HepG2 (cell line): ENCODE results near the gene CCDC142. TPM values are rescaled to one million over a fixed set of nuclear protein-coding genes. Genes with fewer than 3 reads are reported as not detected.

Source experiments
- ATF1 ChIP-seq: IDR thresholded peaks from 2 replicates; pipeline ENCODE4 v1.6.1; 2016; ENCODE audit warnings: mild to moderate bottlenecking, control low read depth
- ELF3 ChIP-seq: IDR thresholded peaks from 2 replicates; pipeline ENCODE4 v1.6.1; 2016; ENCODE audit warnings: missing genetic modification reagents, missing compliant biosample characterization
- MBNL3 ChIP-seq: fragments of 250-450 bp; sonication (Bioruptor Pico); conservative IDR thresholded peaks from 2 replicates; pipeline ENCODE4 v1.8.0; 2022; ENCODE audit warnings: mild to moderate bottlenecking, inconsistent platforms
- MLLT10 ChIP-seq: sonication (generic); formaldehyde crosslinking; IDR thresholded peaks from 2 replicates; pipeline ENCODE4 v1.4.0; 2020; ENCODE audit warnings: missing genetic modification reagents
- NFE2 ChIP-seq: sonication (generic); formaldehyde crosslinking; IDR thresholded peaks from 2 replicates; pipeline ENCODE4 v1.4.0; 2020; ENCODE audit warnings: missing genetic modification reagents
- PAF1 ChIP-seq: IDR thresholded peaks from 2 replicates; pipeline ENCODE4 v1.6.1; 2016; ENCODE audit warnings: missing genetic modification reagents, missing compliant biosample characterization
- PAWR ChIP-seq: sonication (generic); formaldehyde crosslinking; IDR thresholded peaks from 2 replicates; pipeline ENCODE4 v1.4.0; 2020; ENCODE audit warnings: missing genetic modification reagents, mild to moderate bottlenecking, borderline replicate concordance
- RXRB ChIP-seq: IDR thresholded peaks from 2 replicates; pipeline ENCODE4 v1.6.1; 2016; ENCODE audit warnings: borderline replicate concordance, missing genetic modification reagents, missing compliant biosample characterization
- SP5 ChIP-seq: IDR thresholded peaks from 2 replicates; pipeline ENCODE4 v1.6.1; 2016; ENCODE audit warnings: low read depth, borderline replicate concordance
- ZBTB42 ChIP-seq: sonication (generic); formaldehyde crosslinking; IDR thresholded peaks from 2 replicates; pipeline ENCODE4 v1.5.0; 2020; ENCODE audit warnings: mild to moderate bottlenecking, missing genetic modification reagents
- ZC3H13 ChIP-seq: sonication (generic); formaldehyde crosslinking; IDR thresholded peaks from 2 replicates; pipeline ENCODE4 v1.8.1; 2023; ENCODE audit warnings: mild to moderate bottlenecking, missing genetic modification reagents, moderate library complexity
- ZFP90 ChIP-seq: sonication (generic); formaldehyde crosslinking; IDR thresholded peaks from 2 replicates; pipeline ENCODE4 v1.8.0; 2022; ENCODE audit warnings: missing genetic modification reagents, mild to moderate bottlenecking, inconsistent platforms, borderline replicate concordance
- ZNF781 ChIP-seq: sonication (generic); formaldehyde crosslinking; IDR thresholded peaks from 2 replicates; pipeline ENCODE4 v1.5.1; 2020; ENCODE audit warnings: borderline replicate concordance, mild to moderate bottlenecking, missing genetic modification reagents; ENCODE audit errors: not compliant biosample characterization
- ZZZ3 ChIP-seq: sonication (generic); formaldehyde crosslinking; IDR thresholded peaks from 2 replicates; pipeline ENCODE4 v1.4.0; 2020; ENCODE audit warnings: missing genetic modification reagents, mild to moderate bottlenecking, borderline replicate concordance
- polyA plus RNA-seq, 8 experiments: library from polyadenylated mRNA; depleted of rRNA in 3 of 8; stranded (reverse) in 7 of 8; unstranded in 1 of 8; fragments of >200 nt; fragmentation: Illumina TruSeq in 4 of 8; extraction: Trizol in 4 of 8; gene quantifications; 2 replicates each; pipeline versions ENCODE4 v1.2.1 to v1.2.3, GENCODE V29; 2011 to 2016; ENCODE audit warnings: low read depth in 4 of 8, missing spikeins in 1 of 8, mixed read lengths in 1 of 8; ENCODE audit not compliant: insufficient read depth in 1 of 8
- total RNA-seq, 5 experiments: library from RNA; depleted of rRNA; stranded (reverse); fragments of >200 nt; fragmentation: Illumina TruSeq; extraction: Trizol; gene quantifications; 2 replicates each; pipeline ENCODE4 v1.2.3, GENCODE V29; 2016; ENCODE audit warnings: low read depth in 1 of 5
- TF ChIP-seq, protein P1 (sequence below): sonication (generic); formaldehyde crosslinking; IDR thresholded peaks from 2 replicates; pipeline ENCODE4 v1.4.0; 2020; ENCODE audit warnings: mild to moderate bottlenecking, missing genetic modification reagents
- TF ChIP-seq, protein P2 (sequence below): sonication (generic); formaldehyde crosslinking; IDR thresholded peaks from 2 replicates; pipeline ENCODE4 v1.8.1; 2023; ENCODE audit warnings: mild to moderate bottlenecking, moderate library complexity, missing genetic modification reagents
- TF ChIP-seq, protein P3 (sequence below): sonication (generic); formaldehyde crosslinking; IDR thresholded peaks from 2 replicates; pipeline ENCODE4 v1.4.0; 2020; ENCODE audit warnings: mild to moderate bottlenecking, missing genetic modification reagents
- TF ChIP-seq, protein P4 (sequence below): sonication (generic); formaldehyde crosslinking; IDR thresholded peaks from 2 replicates; pipeline ENCODE4 v1.4.0; 2020; ENCODE audit warnings: missing genetic modification reagents
- TF ChIP-seq, protein P5 (sequence below): sonication (generic); formaldehyde crosslinking; IDR thresholded peaks from 2 replicates; pipeline ENCODE4 v1.8.1; 2023; ENCODE audit warnings: missing genetic modification reagents, mild to moderate bottlenecking, borderline replicate concordance

CCDC142 gene
- total and polyA plus RNA-seq, 2 of the 13 experiments (the other 11 are each of a cell fraction or from before 2014, with no cell fraction given), result 14.7 to 30.4 TPM

DNA sequence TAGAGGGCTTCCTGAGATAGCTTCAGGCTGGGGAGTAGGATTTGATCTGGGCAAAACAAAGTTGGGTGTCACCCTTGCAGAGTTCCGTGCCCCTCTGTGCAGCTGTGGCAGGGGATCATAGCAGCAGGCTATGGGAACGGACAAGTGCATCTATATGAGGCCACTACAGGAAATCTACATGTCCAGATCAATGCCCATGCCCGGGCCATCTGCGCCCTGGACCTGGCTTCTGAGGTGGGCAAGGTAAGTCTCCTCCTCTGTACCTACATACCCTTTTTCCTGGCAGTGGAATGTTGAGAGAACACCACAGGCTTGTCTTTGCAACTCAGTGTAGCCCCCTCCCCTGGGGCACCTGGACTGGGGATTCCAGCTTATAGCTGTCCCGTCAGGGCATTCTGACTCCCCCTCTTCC lies 57.8 kb downstream of the CCDC142 start (continued):
- TF ChIP-seq ZBTB42 (no peak), MLLT10 (no peak), ZZZ3 (CRISPR knock-in tag) (no peak), RXRB (no peak), NFE2 (no peak), MBNL3 (no peak), ATF1 (CRISPR knock-in tag) (no peak), SP5 (CRISPR knock-in tag) (no peak), ZC3H13 (peak; percentile 93), ZNF781 (no peak), ELF3 (CRISPR knock-in tag) (no peak), PAWR (no peak), ZFP90 (0 out of 2 replicates have a peak, but pooled peaks have one; percentile 53), PAF1 (CRISPR knock-in tag) (no peak)
- TF ChIP-seq, protein P1, sequence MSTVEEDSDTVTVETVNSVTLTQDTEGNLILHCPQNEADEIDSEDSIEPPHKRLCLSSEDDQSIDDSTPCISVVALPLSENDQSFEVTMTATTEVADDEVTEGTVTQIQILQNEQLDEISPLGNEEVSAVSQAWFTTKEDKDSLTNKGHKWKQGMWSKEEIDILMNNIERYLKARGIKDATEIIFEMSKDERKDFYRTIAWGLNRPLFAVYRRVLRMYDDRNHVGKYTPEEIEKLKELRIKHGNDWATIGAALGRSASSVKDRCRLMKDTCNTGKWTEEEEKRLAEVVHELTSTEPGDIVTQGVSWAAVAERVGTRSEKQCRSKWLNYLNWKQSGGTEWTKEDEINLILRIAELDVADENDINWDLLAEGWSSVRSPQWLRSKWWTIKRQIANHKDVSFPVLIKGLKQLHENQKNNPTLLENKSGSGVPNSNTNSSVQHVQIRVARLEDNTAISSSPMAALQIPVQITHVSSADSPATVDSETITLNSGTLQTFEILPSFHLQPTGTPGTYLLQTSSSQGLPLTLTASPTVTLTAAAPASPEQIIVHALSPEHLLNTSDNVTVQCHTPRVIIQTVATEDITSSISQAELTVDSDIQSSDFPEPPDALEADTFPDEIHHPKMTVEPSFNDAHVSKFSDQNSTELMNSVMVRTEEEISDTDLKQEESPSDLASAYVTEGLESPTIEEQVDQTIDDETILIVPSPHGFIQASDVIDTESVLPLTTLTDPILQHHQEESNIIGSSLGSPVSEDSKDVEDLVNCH (CRISPR knock-in tag), result no peak
- TF ChIP-seq, protein P2, sequence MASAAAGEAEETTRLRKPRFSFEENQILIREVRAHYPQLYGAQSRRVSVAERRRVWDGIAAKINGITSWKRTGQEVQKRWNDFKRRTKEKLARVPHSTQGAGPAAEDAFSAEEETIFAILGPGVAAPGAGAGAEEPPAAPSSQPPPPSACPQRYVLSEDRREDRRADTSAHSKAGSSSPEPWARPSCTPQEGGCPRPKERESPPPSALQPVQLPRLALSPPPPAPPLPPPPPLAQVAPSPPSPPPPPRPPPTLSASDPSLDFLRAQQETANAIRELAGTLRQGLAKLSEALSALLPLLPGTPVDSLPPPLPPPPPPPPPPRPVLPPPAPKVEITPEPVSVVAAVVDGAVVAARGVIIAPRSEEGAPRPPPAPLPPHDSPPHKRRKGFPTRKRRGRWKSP (CRISPR knock-in tag), result peak; percentile 16
- TF ChIP-seq, protein P3, sequence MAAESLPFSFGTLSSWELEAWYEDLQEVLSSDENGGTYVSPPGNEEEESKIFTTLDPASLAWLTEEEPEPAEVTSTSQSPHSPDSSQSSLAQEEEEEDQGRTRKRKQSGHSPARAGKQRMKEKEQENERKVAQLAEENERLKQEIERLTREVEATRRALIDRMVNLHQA (CRISPR knock-in tag), result no peak
- TF ChIP-seq, protein P4, sequence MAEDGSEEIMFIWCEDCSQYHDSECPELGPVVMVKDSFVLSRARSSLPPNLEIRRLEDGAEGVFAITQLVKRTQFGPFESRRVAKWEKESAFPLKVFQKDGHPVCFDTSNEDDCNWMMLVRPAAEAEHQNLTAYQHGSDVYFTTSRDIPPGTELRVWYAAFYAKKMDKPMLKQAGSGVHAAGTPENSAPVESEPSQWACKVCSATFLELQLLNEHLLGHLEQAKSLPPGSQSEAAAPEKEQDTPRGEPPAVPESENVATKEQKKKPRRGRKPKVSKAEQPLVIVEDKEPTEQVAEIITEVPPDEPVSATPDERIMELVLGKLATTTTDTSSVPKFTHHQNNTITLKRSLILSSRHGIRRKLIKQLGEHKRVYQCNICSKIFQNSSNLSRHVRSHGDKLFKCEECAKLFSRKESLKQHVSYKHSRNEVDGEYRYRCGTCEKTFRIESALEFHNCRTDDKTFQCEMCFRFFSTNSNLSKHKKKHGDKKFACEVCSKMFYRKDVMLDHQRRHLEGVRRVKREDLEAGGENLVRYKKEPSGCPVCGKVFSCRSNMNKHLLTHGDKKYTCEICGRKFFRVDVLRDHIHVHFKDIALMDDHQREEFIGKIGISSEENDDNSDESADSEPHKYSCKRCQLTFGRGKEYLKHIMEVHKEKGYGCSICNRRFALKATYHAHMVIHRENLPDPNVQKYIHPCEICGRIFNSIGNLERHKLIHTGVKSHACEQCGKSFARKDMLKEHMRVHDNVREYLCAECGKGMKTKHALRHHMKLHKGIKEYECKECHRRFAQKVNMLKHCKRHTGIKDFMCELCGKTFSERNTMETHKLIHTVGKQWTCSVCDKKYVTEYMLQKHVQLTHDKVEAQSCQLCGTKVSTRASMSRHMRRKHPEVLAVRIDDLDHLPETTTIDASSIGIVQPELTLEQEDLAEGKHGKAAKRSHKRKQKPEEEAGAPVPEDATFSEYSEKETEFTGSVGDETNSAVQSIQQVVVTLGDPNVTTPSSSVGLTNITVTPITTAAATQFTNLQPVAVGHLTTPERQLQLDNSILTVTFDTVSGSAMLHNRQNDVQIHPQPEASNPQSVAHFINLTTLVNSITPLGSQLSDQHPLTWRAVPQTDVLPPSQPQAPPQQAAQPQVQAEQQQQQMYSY, result no peak
- TF ChIP-seq, protein P5, sequence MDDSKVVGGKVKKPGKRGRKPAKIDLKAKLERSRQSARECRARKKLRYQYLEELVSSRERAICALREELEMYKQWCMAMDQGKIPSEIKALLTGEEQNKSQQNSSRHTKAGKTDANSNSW (CRISPR knock-in tag), result no peak
